ENCODE results near the gene MOB3B.
A peak's percentile ranks its signal among the peaks of the same experiment; 100 is the strongest.

Gene MOB3B

GRCh38 chr9:27368316-27368985 lies 161.2 kb downstream of the MOB3B start:
- Histone ChIP-seq H3K27ac (ENCODE audit: low read depth, low read length) (no peak overlapping the region), H3K4me3 (ENCODE audit: low read depth in 1 of 2, low read length in 2 of 2) (no peak overlapping the region), H3K9ac (ENCODE audit: low read length) (no peak overlapping the region), H3K27me3 (ENCODE audit: control insufficient read depth in 1 of 2, insufficient read depth in 2 of 2, low read length in 2 of 2) (no peaks in the 10 kb centered on the region), H3K4me1 (ENCODE audit: insufficient read depth, low read length) (peaks cover 46% of the 10 kb centered on the region), H3K36me3 (ENCODE audit: insufficient read depth, low read length) (no peaks in the 10 kb centered on the region), H3K9me3 (ENCODE audit: low read length) (no peaks in the 10 kb centered on the region)

DNA sequence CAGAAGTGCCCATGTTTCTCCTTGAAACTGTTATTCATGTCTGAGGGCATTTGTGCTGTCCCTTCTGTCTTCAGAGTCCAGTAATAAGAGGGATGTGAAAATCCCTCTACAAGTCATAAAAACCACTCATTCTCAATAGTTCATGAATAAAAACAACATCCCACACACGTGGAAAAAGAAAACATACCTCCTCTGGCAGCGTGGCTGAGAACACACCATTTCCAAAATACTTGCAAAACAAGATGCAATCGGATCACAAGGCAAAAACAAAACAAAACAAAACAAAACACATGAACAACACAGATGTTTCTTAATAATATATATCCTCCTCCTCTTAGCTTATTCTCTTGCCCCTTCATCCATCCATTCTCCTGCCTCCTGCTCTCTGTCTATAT lies 161.7 kb downstream of the MOB3B start:
- Histone ChIP-seq H3K9ac (ENCODE audit: low read length) (no peak overlapping the region), H3K36me3 (ENCODE audit: insufficient read depth, low read length) (no peaks in the 10 kb centered on the region), H3K27me3 (ENCODE audit: control insufficient read depth in 1 of 2, insufficient read depth in 2 of 2, low read length in 2 of 2) (no peaks in the 10 kb centered on the region), H3K9me3 (ENCODE audit: low read length) (no peaks in the 10 kb centered on the region), H3K4me3 (ENCODE audit: low read depth in 1 of 2, low read length in 2 of 2) (no peak overlapping the region), H3K27ac (ENCODE audit: low read depth, low read length) (no peak overlapping the region), H3K4me1 (ENCODE audit: insufficient read depth, low read length) (peaks cover 47% of the 10 kb centered on the region)

GRCh38 chr9:27367175-27367798 lies 162.3 kb downstream of the MOB3B start:
- Histone ChIP-seq H3K9me3 (ENCODE audit: low read length) (no peaks in the 10 kb centered on the region), H3K27me3 (ENCODE audit: control insufficient read depth in 1 of 2, insufficient read depth in 2 of 2, low read length in 2 of 2) (no peaks in the 10 kb centered on the region), H3K9ac (ENCODE audit: low read length) (no peak overlapping the region), H3K4me1 (ENCODE audit: insufficient read depth, low read length) (peaks cover 49% of the 10 kb centered on the region), H3K27ac (ENCODE audit: low read depth, low read length) (no peak overlapping the region), H3K36me3 (ENCODE audit: insufficient read depth, low read length) (no peaks in the 10 kb centered on the region), H3K4me3 (ENCODE audit: low read depth in 1 of 2, low read length in 2 of 2) (no peak overlapping the region)

- Histone ChIP-seq H3K4me1 (ENCODE audit: insufficient read depth, low read length) (peaks cover 42% of the 10 kb centered on the region), H3K4me3 (ENCODE audit: low read depth in 1 of 2, low read length in 2 of 2) (no peak overlapping the region), H3K36me3 (ENCODE audit: insufficient read depth, low read length) (no peaks in the 10 kb centered on the region), H3K27ac (ENCODE audit: low read depth, low read length) (no peak overlapping the region), H3K27me3 (ENCODE audit: control insufficient read depth in 1 of 2, insufficient read depth in 2 of 2, low read length in 2 of 2) (no peaks in the 10 kb centered on the region), H3K9me3 (ENCODE audit: low read length) (no peaks in the 10 kb centered on the region), H3K9ac (ENCODE audit: low read length) (no peak overlapping the region)
Observed at GRCh38 chr9:27365707-27366376, 163.8 kb downstream of the MOB3B start.

GRCh38 chr9:27362447-27363210 lies 167.0 kb downstream of the MOB3B start:
- no peak overlapping the region for H3K4me3 ChIP-seq (ENCODE audit: low read depth in 1 of 2, low read length in 2 of 2)
- no peak overlapping the region for H3K27ac ChIP-seq (ENCODE audit: low read depth, low read length)
- peaks cover 32% of the 10 kb centered on the region for H3K4me1 ChIP-seq (ENCODE audit: insufficient read depth, low read length)
- no peaks in the 10 kb centered on the region for H3K27me3 ChIP-seq (ENCODE audit: control insufficient read depth in 1 of 2, insufficient read depth in 2 of 2, low read length in 2 of 2)
- H3K9ac ChIP-seq (ENCODE audit: low read length): no peak overlapping the region
- peaks cover 9% of the 10 kb centered on the region for H3K36me3 ChIP-seq (ENCODE audit: insufficient read depth, low read length)
- no peaks in the 10 kb centered on the region for H3K9me3 ChIP-seq (ENCODE audit: low read length)

- no peaks in the 10 kb centered on the region for H3K9me3 ChIP-seq (ENCODE audit: low read length)
- H3K27me3 ChIP-seq (ENCODE audit: control insufficient read depth in 1 of 2, insufficient read depth in 2 of 2, low read length in 2 of 2): no peaks in the 10 kb centered on the region
- peaks cover 13% of the 10 kb centered on the region for H3K36me3 ChIP-seq (ENCODE audit: insufficient read depth, low read length)
- peaks cover 20% of the 10 kb centered on the region for H3K4me1 ChIP-seq (ENCODE audit: insufficient read depth, low read length)
- H3K9ac ChIP-seq (ENCODE audit: low read length): no peak overlapping the region
- no peak overlapping the region for H3K27ac ChIP-seq (ENCODE audit: low read depth, low read length)
- no peak overlapping the region for H3K4me3 ChIP-seq (ENCODE audit: low read depth in 1 of 2, low read length in 2 of 2)
Observed at GRCh38 chr9:27361492-27361891, 168.1 kb downstream of the MOB3B start.

DNA sequence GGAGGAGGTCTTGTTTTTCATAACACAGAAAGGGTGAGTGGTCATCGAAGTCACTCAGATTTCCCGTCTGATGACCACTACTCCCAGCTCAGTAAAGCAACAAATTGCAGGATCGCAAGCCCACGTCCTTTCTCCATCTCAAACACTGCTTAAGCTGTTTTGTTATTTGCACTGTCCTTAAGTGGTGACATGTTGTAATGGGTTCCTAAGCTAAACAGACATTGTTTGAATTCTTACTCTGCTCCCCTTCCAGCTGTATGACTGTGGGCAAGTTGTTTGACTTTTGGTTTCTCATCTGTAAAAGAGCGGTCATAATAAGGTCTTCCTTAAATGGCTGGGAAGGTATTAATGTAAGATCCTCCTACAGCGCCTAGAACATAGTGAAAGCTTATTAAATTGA lies 169.9 kb downstream of the MOB3B start:
- Histone ChIP-seq H3K27ac (ENCODE audit: low read depth, low read length) (no peak overlapping the region), H3K9ac (ENCODE audit: low read length) (no peak overlapping the region), H3K4me3 (ENCODE audit: low read depth in 1 of 2, low read length in 2 of 2) (no peak overlapping the region), H3K36me3 (ENCODE audit: insufficient read depth, low read length) (peaks cover 13% of the 10 kb centered on the region), H3K27me3 (ENCODE audit: control insufficient read depth in 1 of 2, insufficient read depth in 2 of 2, low read length in 2 of 2) (no peaks in the 10 kb centered on the region), H3K4me1 (ENCODE audit: insufficient read depth, low read length) (peaks cover 6% of the 10 kb centered on the region), H3K9me3 (ENCODE audit: low read length) (no peaks in the 10 kb centered on the region)

DNA sequence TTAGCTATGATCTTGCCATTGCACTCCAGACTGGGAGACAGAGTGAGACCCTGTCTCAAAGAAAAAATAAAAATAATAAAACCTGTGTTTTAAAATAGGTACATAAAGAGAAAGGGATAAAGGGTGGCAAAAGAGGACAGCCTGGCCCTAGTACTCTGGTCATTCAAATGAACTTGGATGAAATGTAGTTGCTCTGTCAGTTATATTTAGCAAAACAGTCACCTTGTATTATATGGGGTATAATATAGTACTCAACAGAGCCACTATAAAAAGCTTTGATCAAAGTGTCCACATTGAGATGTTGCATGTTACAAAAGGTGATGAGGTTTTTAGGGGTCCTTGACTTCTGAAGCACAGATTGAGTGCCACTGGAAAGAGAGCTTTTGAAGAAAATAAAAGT lies 171.6 kb downstream of the MOB3B start:
- H3K9me3 ChIP-seq (ENCODE audit: low read length): no peaks in the 10 kb centered on the region
- H3K27me3 ChIP-seq (ENCODE audit: control insufficient read depth in 1 of 2, insufficient read depth in 2 of 2, low read length in 2 of 2): no peaks in the 10 kb centered on the region
- peaks cover 9% of the 10 kb centered on the region for H3K4me1 ChIP-seq (ENCODE audit: insufficient read depth, low read length)
- H3K27ac ChIP-seq (ENCODE audit: low read depth, low read length): no peak overlapping the region
- H3K36me3 ChIP-seq (ENCODE audit: insufficient read depth, low read length): peaks cover 13% of the 10 kb centered on the region
- H3K9ac ChIP-seq (ENCODE audit: low read length): no peak overlapping the region
- H3K4me3 ChIP-seq (ENCODE audit: low read depth in 1 of 2, low read length in 2 of 2): no peak overlapping the region

GRCh38 chr9:27356446-27356845 lies 173.2 kb downstream of the MOB3B start:
- H3K9me3 ChIP-seq (ENCODE audit: low read length): no peaks in the 10 kb centered on the region
- peaks cover 12% of the 10 kb centered on the region for H3K4me1 ChIP-seq (ENCODE audit: insufficient read depth, low read length)
- no peak overlapping the region for H3K4me3 ChIP-seq (ENCODE audit: low read depth in 1 of 2, low read length in 2 of 2)
- H3K27ac ChIP-seq (ENCODE audit: low read depth, low read length): no peak overlapping the region
- no peak overlapping the region for H3K9ac ChIP-seq (ENCODE audit: low read length)
- H3K27me3 ChIP-seq (ENCODE audit: control insufficient read depth in 1 of 2, insufficient read depth in 2 of 2, low read length in 2 of 2): no peaks in the 10 kb centered on the region
- H3K36me3 ChIP-seq (ENCODE audit: insufficient read depth, low read length): peaks cover 13% of the 10 kb centered on the region

DNA sequence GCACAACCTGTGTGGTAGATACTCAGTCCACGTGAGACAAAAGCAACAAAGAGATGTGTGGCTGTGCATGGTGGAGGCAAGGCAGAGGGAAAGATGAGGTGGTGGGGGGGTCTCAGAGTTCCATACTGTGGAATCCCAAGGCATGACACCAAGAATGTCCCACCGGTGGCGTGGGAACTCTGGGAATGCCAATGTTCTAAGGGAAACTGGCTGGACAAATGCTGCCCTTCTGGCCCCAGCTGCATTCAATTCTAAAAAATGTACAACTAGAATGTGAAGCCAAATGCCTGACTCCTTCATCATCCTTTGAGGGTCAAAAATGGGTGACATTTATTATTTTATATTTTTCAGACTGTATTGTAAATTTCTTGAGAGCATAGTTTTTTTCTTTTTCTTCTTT lies 174.4 kb downstream of the MOB3B start:
- Histone ChIP-seq H3K4me3 (ENCODE audit: low read depth in 1 of 2, low read length in 2 of 2) (no peak overlapping the region), H3K4me1 (ENCODE audit: insufficient read depth, low read length) (peaks cover 25% of the 10 kb centered on the region), H3K27me3 (ENCODE audit: control insufficient read depth in 1 of 2, insufficient read depth in 2 of 2, low read length in 2 of 2) (no peaks in the 10 kb centered on the region), H3K9ac (ENCODE audit: low read length) (no peak overlapping the region), H3K9me3 (ENCODE audit: low read length) (no peaks in the 10 kb centered on the region), H3K27ac (ENCODE audit: low read depth, low read length) (no peak overlapping the region), H3K36me3 (ENCODE audit: insufficient read depth, low read length) (peaks cover 13% of the 10 kb centered on the region)

DNA sequence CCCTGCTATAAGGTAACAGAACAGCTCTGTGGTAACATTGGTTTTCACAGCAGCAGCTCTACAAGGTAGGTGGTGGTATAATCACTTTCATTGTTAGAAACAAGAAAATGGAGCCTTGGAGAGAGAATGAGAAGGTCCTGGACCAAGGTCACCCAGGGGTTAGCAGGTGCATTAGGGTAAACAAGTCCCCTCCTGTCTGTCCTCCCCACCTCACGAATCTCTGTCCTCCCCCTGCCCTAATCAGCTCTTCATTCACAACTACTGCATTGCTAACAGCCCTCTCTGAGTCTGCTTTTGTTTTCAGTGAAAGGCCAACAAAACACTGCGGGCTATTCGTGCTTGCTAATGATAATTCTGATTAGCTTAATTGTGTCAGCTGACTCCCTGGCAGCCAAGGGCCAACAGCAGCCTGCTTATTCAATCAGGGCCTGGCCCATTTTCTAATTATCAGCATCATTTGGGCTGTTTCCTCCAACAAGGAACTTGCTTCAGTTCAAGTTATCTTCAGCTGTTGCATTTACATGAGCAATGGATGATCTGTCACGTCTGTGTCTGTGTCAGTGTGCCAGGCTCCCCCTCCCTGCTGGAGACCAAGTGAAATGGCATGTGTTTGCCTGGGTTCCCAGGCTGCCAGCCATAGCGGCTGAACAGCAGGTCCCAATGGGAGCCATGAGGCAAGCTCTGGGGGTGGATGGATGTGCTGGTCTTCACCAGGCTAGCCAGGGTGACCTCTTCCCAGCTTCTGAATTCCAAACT lies 176.0 kb downstream of the MOB3B start:
- Histone ChIP-seq H3K36me3 (ENCODE audit: insufficient read depth, low read length) (peaks cover 8% of the 10 kb centered on the region), H3K4me3 (ENCODE audit: low read depth in 1 of 2, low read length in 2 of 2) (no peak overlapping the region), H3K9ac (ENCODE audit: low read length) (no peak overlapping the region), H3K9me3 (ENCODE audit: low read length) (no peaks in the 10 kb centered on the region), H3K27ac (ENCODE audit: low read depth, low read length) (peak overlapping the region; percentile 2), H3K27me3 (ENCODE audit: control insufficient read depth in 1 of 2, insufficient read depth in 2 of 2, low read length in 2 of 2) (no peaks in the 10 kb centered on the region), H3K4me1 (ENCODE audit: insufficient read depth, low read length) (peaks cover 36% of the 10 kb centered on the region)

Measured in muscle layer of colon (tissue), 2 donors.